Tibial nerve (tissue), 3 donors: Measurements from ENCODE around the gene CDHR3.

Source experiments
- POLR2A ChIP-seq, 2 donors: fragments of 450-650 bp; IDR thresholded peaks; one replicate each; pipeline ENCODE4 v1.6.1; 2017; ENCODE audit warnings: antibody characterized with exemption in 2 of 2, mild to moderate bottlenecking in 2 of 2, moderate library complexity in 2 of 2
- TF ChIP-seq, protein P1 (sequence below), 5 experiments: fragments of 200-600 bp in 3 of 5; fragments of 450-650 bp in 2 of 5; sonication (generic) in 3 of 5; IDR thresholded peaks; one replicate each; pipeline ENCODE4 v1.5.1; 2016 to 2019; ENCODE audit warnings: antibody characterized with exemption in 5 of 5, mild to moderate bottlenecking in 3 of 5, moderate library complexity in 2 of 5

DNA sequence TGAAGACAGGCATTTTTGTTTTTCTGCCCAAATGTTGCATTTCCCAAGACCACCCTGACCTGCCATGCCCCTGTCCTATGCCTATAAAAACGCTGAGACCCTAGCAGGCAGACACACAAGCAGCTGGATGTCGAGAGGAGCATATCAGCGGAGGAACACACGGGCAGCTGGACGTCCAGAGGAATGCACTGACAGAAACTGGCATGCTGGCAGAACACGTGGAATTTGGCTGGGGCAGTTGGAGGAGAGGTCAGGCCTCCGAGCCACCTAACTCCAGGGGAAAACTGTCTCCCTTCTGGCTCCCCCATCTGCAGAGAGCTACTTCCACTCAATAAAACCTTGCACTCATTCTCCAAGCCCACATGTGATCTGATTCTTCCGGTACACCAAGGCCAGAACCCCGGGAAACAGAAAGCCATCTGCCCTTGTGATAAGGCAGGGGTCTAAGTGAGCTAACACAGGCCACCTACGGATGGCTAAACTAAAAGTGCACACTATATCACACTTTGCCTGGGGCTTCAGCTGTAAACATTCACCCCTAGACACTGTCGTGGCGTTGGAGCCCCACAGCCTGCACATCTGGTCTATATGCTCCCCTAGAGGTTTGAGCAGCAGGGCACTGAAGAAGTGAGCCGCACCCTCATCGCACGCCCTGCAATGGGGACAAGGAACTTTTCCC is 10.0 kb upstream of the CDHR3 start:
- TF ChIP-seq, protein P1, sequence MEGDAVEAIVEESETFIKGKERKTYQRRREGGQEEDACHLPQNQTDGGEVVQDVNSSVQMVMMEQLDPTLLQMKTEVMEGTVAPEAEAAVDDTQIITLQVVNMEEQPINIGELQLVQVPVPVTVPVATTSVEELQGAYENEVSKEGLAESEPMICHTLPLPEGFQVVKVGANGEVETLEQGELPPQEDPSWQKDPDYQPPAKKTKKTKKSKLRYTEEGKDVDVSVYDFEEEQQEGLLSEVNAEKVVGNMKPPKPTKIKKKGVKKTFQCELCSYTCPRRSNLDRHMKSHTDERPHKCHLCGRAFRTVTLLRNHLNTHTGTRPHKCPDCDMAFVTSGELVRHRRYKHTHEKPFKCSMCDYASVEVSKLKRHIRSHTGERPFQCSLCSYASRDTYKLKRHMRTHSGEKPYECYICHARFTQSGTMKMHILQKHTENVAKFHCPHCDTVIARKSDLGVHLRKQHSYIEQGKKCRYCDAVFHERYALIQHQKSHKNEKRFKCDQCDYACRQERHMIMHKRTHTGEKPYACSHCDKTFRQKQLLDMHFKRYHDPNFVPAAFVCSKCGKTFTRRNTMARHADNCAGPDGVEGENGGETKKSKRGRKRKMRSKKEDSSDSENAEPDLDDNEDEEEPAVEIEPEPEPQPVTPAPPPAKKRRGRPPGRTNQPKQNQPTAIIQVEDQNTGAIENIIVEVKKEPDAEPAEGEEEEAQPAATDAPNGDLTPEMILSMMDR (IDR thresholded peaks at IDR 0.05) = no peak
- no peak for TF ChIP-seq POLR2A (IDR thresholded peaks at IDR 0.05)
